Activated T-cell treated with anti-CD3 and anti-CD28 coated beads, Interleukin-2, amount 50 U/mL, for 48 hours (primary cell): ENCODE data around the gene VAMP1.
"Not testable (repeated sequence)": the region's sequence is repeated elsewhere in the genome, so short reads cannot be mapped to it uniquely, and the experiment has no call there.

ENCODE experiments used
- DNase-seq, 2 experiments: peaks; one replicate each; pipeline ENCODE4 v3.0.0-alpha.2; 2020

Gene VAMP1

GRCh38 chr12:6469092-6469491 lies 1.4 kb downstream of the VAMP1 start:
- no peak for DNase-seq

- DNase-seq: no peak
Observed at GRCh38 chr12:6468283-6468575, 2.2 kb downstream of the VAMP1 start.

GRCh38 chr12:6467571-6468282 lies 2.8 kb downstream of the VAMP1 start:
- DNase-seq: not testable (repeated sequence)

- not testable (repeated sequence) for DNase-seq
Observed at GRCh38 chr12:6466751-6467150, 3.7 kb downstream of the VAMP1 start.

- no peak for DNase-seq
Observed at GRCh38 chr12:6466184-6466573, 4.3 kb downstream of the VAMP1 start.

GRCh38 chr12:6465467-6466183 lies 4.9 kb downstream of the VAMP1 start:
- peak in 1 of 2 experiments; percentile 55 for DNase-seq

- no peak for DNase-seq
Observed at GRCh38 chr12:6464531-6464930, 5.9 kb downstream of the VAMP1 start.

GRCh38 chr12:6463858-6464257 lies 6.6 kb downstream of the VAMP1 start:
- no peak for DNase-seq

- DNase-seq: no peak
Observed at GRCh38 chr12:6463216-6463615, 7.3 kb downstream of the VAMP1 start.

- peak in 1 of 2 experiments; percentile 64 for DNase-seq
Observed at GRCh38 chr12:6462234-6462995, 8.1 kb downstream of the VAMP1 start.

GRCh38 chr12:6461401-6462233 lies 8.9 kb downstream of the VAMP1 start:
- DNase-seq: peak; percentile 86 to 87

GRCh38 chr12:6460751-6461371 lies 9.6 kb downstream of the VAMP1 start:
- DNase-seq: peak; percentile 64 to 66

- DNase-seq: no peak
Observed at GRCh38 chr12:6459004-6459337, 11.5 kb downstream of the VAMP1 start.

GRCh38 chr12:6458281-6459003 lies 12.0 kb downstream of the VAMP1 start:
- DNase-seq: peak in 1 of 2 experiments; percentile 17

- no peak for DNase-seq
Observed at GRCh38 chr12:6457220-6457945, 13.1 kb downstream of the VAMP1 start.

- DNase-seq: peak; percentile 64 to 70
Observed at GRCh38 chr12:6452944-6453630, 17.4 kb downstream of the VAMP1 start.

GRCh38 chr12:6452245-6452943 lies 18.1 kb downstream of the VAMP1 start:
- DNase-seq: peak; percentile 61 to 63

GRCh38 chr12:6451348-6452244 lies 18.9 kb downstream of the VAMP1 start, which contains the start of gene TAPBPL:
Gene TAPBPL, plus strand, starts transcription at chr12:6452042. Its CDS starts 207 bp downstream, at chr12:6452249.
- DNase-seq: peak; percentile 81 to 86
